A549 (cell line): ENCODE results near the gene IFNL3. TPM values are rescaled to one million over a fixed set of nuclear protein-coding genes. Genes with fewer than 3 reads are reported as not detected.
"Not testable (repeated sequence)": the region's sequence is repeated elsewhere in the genome, so short reads cannot be mapped to it uniquely, and the experiment has no call there.

ENCODE experiments used
- ATAC-seq, 2 experiments: fragments of 200-7000 bp in 1 of 2; fragments of >200 bp in 1 of 2; cut with Nextera tagmentation in 1 of 2; cut with Tn5 transposase in 1 of 2; 3 replicates each; pipeline versions ENCODE4 v1.8.0 to v1.9.1; 2018 to 2020; ENCODE audit warnings: mild to moderate bottlenecking in 1 of 2, moderate library complexity in 1 of 2
- CTCF ChIA-PET: fragments of 300-600 bp; sonication (Branson Sonifier 250); formaldehyde crosslinking; extraction: SDS; loops from one replicate; lab custom pipeline; 2021; ENCODE audit warnings: antibody characterized with exemption, inconsistent platforms; lab: Yijun Ruan, JAX
- POLR2A ChIA-PET: fragments of 350-600 bp; formaldehyde crosslinking; extraction: SDS; loops from one replicate; lab custom pipeline; 2021; ENCODE audit warnings: antibody characterized with exemption, inconsistent platforms; lab: Yijun Ruan, JAX
- DNase-seq, 2 experiments: peaks; one replicate each; pipeline versions ENCODE4 v3.0.0 to v3.0.0-alpha.2; 2011 to 2016; ENCODE audit warnings: low read depth in 1 of 2, low spot score in 1 of 2
- FAIRE-seq: peaks from 2 replicates; lab custom pipeline; 2011; peaks lifted over from hg19 to GRCh38; lab: Jason Lieb, UNC
- H3K27ac ChIP-seq, 2 experiments: fragments of >200 bp; sonication (Bioruptor Twin); formaldehyde crosslinking; 3 replicates each; pipeline ENCODE4 v1.5.1; 2016 to 2017
- H3K4me1 ChIP-seq: fragments of >200 bp; sonication (Bioruptor Twin); formaldehyde crosslinking; 3 replicates; pipeline ENCODE4 v1.6.1; 2016
- H3K4me2 ChIP-seq: fragments of >200 bp; sonication (Bioruptor Twin); formaldehyde crosslinking; 3 replicates; pipeline ENCODE4 v1.6.1; 2016
- H3K4me3 ChIP-seq: fragments of >200 bp; sonication (Bioruptor Twin); formaldehyde crosslinking; 3 replicates; pipeline ENCODE4 v1.5.1; 2016
- H3K9me3 ChIP-seq: fragments of >200 bp; sonication (Bioruptor Twin); formaldehyde crosslinking; 3 replicates; pipeline ENCODE4 v1.6.1; 2016
- CBX2 ChIP-seq: fragments of 200-600 bp; sonication (generic); IDR thresholded peaks from 2 replicates; pipeline ENCODE4 v1.6.1; 2016; ENCODE audit warnings: low read depth, mild to moderate bottlenecking, borderline replicate concordance
- CBX8 ChIP-seq: fragments of 200-600 bp; sonication (generic); IDR thresholded peaks from 2 replicates; pipeline ENCODE4 v1.6.1; 2016
- CHD4 ChIP-seq: fragments of 200-600 bp; sonication (generic); IDR thresholded peaks from 2 replicates; pipeline ENCODE4 v1.6.1; 2016; ENCODE audit warnings: antibody characterized with exemption, mild to moderate bottlenecking, borderline replicate concordance
- ESRRA ChIP-seq: fragments of 150-350 bp; IDR thresholded peaks from 2 replicates; pipeline ENCODE4 v1.6.1; 2014; ENCODE audit warnings: mild to moderate bottlenecking, low read length, borderline replicate concordance
- FOSL2 ChIP-seq, 2 experiments: fragments of 450-650 bp in 1 of 2; fragments of >200 bp in 1 of 2; sonication (Bioruptor Twin) in 1 of 2; formaldehyde crosslinking; IDR thresholded peaks; 2 replicates each; pipeline versions ENCODE4 v1.5.0 to v1.6.1; 2016 to 2020; ENCODE audit warnings: mild to moderate bottlenecking in 1 of 2, moderate library complexity in 1 of 2
- FOXS1 ChIP-seq: fragments of 250-450 bp; sonication (Bioruptor Pico); IDR thresholded peaks from 2 replicates; pipeline ENCODE4 v1.5.0; 2020; ENCODE audit warnings: mild to moderate bottlenecking, moderate library complexity
- HDAC2 ChIP-seq: fragments of 200-600 bp; sonication (generic); IDR thresholded peaks from 2 replicates; pipeline ENCODE4 v1.6.1; 2016
- HOXA7 ChIP-seq: fragments of 250-450 bp; sonication (Bioruptor Pico); IDR thresholded peaks from 2 replicates; pipeline ENCODE4 v1.5.0; 2020; ENCODE audit warnings: mild to moderate bottlenecking, moderate library complexity
- JUN ChIP-seq, 2 experiments: fragments of >200 bp; sonication (Bioruptor Twin); formaldehyde crosslinking; IDR thresholded peaks; 2 replicates in 1 of 2; 3 replicates in 1 of 2; pipeline ENCODE4 v1.6.1; 2016 to 2017
- JUNB ChIP-seq: fragments of >200 bp; sonication (Bioruptor Twin); formaldehyde crosslinking; IDR thresholded peaks from 2 replicates; pipeline ENCODE4 v1.6.1; 2016
- MAZ ChIP-seq: fragments of 150-350 bp; IDR thresholded peaks from 2 replicates; pipeline ENCODE4 v1.6.1; 2014; ENCODE audit warnings: antibody characterized with exemption, low read depth, low read length, borderline replicate concordance
- MYC ChIP-seq: IDR thresholded peaks from 2 replicates; pipeline ENCODE4 v1.6.1; 2012; ENCODE audit warnings: mild to moderate bottlenecking, inconsistent platforms, low read length, improper control_type of control experiment, borderline replicate concordance
- NPAS2 ChIP-seq: fragments of 250-450 bp; sonication (Bioruptor Pico); IDR thresholded peaks from 2 replicates; pipeline ENCODE4 v1.8.0; 2022; ENCODE audit warnings: mild to moderate bottlenecking, moderate library complexity, borderline replicate concordance
- POLR2AphosphoS2 ChIP-seq: conservative IDR thresholded peaks from 2 replicates; pipeline ENCODE4 v1.6.1; 2012; ENCODE audit warnings: low read length, improper control_type of control experiment, inconsistent platforms
- RAD21 ChIP-seq, 2 experiments: fragments of >200 bp in 1 of 2; sonication (Bioruptor Twin) in 1 of 2; formaldehyde crosslinking in 1 of 2; IDR thresholded peaks in 1 of 2; conservative IDR thresholded peaks in 1 of 2; 2 replicates in 1 of 2; 3 replicates in 1 of 2; pipeline ENCODE4 v1.6.1; 2012 to 2018; ENCODE audit warnings: inconsistent platforms in 1 of 2
- RNF2 ChIP-seq: fragments of 200-600 bp; sonication (generic); IDR thresholded peaks from 2 replicates; pipeline ENCODE4 v1.6.1; 2016; ENCODE audit warnings: low read depth, mild to moderate bottlenecking, antibody characterized with exemption, moderate library complexity, borderline replicate concordance
- ZNF302 ChIP-seq: fragments of 250-450 bp; sonication (Bioruptor Pico); IDR thresholded peaks from 2 replicates; pipeline ENCODE4 v1.9.0; 2021; ENCODE audit warnings: inconsistent platforms, mild to moderate bottlenecking, moderate library complexity
- WGBS: methylation state at CpG from one replicate; pipeline ENCODE4 v1.1.6; 2017; ENCODE audit errors: missing lambda C conversion rate; 5-methylcytosine and 5-hydroxymethylcytosine counted together
- polyA plus RNA-seq, 4 experiments: library from polyadenylated mRNA; depleted of rRNA in 3 of 4; stranded (reverse); fragments of >200 nt; fragmentation: RNase III in 1 of 4; extraction: RNeasy Plus Mini Kit Qiagen cat#74134 plus additional on column Dnase treatment in 1 of 4; gene quantifications; 2 replicates in 3 of 4; 3 replicates in 1 of 4; pipeline ENCODE4 v1.2.3, GENCODE V29; 2011 to 2017
- TF ChIP-seq, protein P1 (sequence below): fragments of 250-450 bp; sonication (Bioruptor Pico); IDR thresholded peaks from 2 replicates; pipeline ENCODE4 v1.5.0; 2020; ENCODE audit warnings: low read depth, mild to moderate bottlenecking, moderate library complexity
- TF ChIP-seq, protein P2 (sequence below): fragments of 450-650 bp; IDR thresholded peaks from 2 replicates; pipeline ENCODE4 v1.6.1; 2014; ENCODE audit warnings: antibody characterized with exemption
- TF ChIP-seq, protein P3 (sequence below): fragments of 150-350 bp; IDR thresholded peaks from 2 replicates; pipeline ENCODE4 v1.6.1; 2014; ENCODE audit warnings: low read depth, mild to moderate bottlenecking, low read length

Gene IFNL3
- polyA plus RNA-seq, 2 of the 4 experiments (the other 2 are of a cell fraction) = not detected

DNA sequence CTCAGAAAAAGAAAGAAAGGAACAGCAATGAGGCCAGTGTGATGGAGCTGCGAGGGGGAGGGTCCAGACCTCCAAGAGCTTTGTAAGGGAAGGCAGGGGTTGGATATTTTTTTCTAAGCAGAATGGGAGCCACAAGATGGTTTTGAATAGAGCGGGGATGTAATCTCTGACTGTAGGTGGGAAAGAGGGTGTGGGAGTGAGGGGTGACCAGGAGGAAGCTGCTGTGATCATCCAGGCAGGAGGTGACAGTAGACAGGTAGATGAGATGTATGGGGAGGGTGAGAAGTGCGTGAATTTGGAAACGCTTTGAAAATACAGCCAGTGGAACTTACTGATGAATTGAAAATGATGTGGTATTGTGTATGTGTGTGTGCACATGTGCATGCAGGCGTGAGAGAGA, 30.8 kb upstream of the IFNL3 start:
- H3K9me3 ChIP-seq = no peaks in the 10 kb centered on the region
- CTCF ChIA-PET = interaction anchor here (1.0 to 2.3 kb wide), 7 partner anchors 12 to 223 kb away, joined by 3 to 8 read pairs (median 6); partner anchors contain the start of gene IFNL1
- no peak for ATAC-seq
- no peak overlapping the region for H3K27ac ChIP-seq
- WGBS = 60% methylated on average over 5 of the region's 5 CpGs
- TF ChIP-seq, protein P1, sequence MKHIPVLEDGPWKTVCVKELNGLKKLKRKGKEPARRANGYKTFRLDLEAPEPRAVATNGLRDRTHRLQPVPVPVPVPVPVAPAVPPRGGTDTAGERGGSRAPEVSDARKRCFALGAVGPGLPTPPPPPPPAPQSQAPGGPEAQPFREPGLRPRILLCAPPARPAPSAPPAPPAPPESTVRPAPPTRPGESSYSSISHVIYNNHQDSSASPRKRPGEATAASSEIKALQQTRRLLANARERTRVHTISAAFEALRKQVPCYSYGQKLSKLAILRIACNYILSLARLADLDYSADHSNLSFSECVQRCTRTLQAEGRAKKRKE (CRISPR knock-in tag) = no peak
- TF ChIP-seq MAZ (no peak), RNF2 (no peak), HDAC2 (no peak), CHD4 (no peak), RAD21 (conservative IDR thresholded peaks at IDR 0.05 in 1 of 2, IDR thresholded peaks at IDR 0.05 in 1 of 2) (no peak), CBX2 (no peak), CBX8 (no peak), MYC (no peak), JUN (IDR thresholded peaks at IDR 0.05) (no peak), FOXS1 (CRISPR knock-in tag) (no peak), JUNB (no peak), ESRRA (no peak), POLR2AphosphoS2 (no peak), ZNF302 (no peak)
- TF ChIP-seq, protein P2, sequence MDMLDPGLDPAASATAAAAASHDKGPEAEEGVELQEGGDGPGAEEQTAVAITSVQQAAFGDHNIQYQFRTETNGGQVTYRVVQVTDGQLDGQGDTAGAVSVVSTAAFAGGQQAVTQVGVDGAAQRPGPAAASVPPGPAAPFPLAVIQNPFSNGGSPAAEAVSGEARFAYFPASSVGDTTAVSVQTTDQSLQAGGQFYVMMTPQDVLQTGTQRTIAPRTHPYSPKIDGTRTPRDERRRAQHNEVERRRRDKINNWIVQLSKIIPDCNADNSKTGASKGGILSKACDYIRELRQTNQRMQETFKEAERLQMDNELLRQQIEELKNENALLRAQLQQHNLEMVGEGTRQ = no peak
- TF ChIP-seq, all 56 proteins: peak for 0
- peaks cover 3% of the 10 kb centered on the region; the same call in 1 of the 3 replicates for H3K4me1 ChIP-seq
- POLR2A ChIA-PET = no interaction called here
- no peak overlapping the region for H3K4me3 ChIP-seq
- H3K4me2 ChIP-seq = no peak overlapping the region
- DNase-seq (no peak), FAIRE-seq (no peak)

DNA sequence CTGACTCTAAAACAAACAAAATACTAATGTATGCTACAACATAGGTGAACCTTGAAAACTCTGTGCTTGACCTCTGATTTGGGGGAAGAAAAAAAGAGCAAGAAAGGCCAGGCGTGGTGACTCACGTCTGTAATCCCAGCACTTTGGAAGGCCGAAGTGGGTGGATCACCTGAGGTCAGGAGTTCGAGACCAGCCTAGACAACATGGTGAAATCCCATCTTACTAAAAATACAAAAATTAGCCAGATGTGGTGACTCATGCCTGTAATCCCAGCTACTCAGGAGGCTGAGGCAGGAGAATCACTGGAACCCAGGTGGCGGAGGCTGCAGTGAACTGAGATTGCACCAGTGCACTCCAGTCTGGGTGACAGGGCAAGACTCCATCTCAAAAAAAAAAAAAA, 29.1 kb upstream of the IFNL3 start:
- not testable (repeated sequence) for H3K27ac ChIP-seq; DNase-seq; TF ChIP-seq FOSL2 (IDR thresholded peaks at IDR 0.05)
- peak; percentile 63 for TF ChIP-seq FOSL2 (CRISPR knock-in tag; IDR thresholded peaks at IDR 0.05)

DNA sequence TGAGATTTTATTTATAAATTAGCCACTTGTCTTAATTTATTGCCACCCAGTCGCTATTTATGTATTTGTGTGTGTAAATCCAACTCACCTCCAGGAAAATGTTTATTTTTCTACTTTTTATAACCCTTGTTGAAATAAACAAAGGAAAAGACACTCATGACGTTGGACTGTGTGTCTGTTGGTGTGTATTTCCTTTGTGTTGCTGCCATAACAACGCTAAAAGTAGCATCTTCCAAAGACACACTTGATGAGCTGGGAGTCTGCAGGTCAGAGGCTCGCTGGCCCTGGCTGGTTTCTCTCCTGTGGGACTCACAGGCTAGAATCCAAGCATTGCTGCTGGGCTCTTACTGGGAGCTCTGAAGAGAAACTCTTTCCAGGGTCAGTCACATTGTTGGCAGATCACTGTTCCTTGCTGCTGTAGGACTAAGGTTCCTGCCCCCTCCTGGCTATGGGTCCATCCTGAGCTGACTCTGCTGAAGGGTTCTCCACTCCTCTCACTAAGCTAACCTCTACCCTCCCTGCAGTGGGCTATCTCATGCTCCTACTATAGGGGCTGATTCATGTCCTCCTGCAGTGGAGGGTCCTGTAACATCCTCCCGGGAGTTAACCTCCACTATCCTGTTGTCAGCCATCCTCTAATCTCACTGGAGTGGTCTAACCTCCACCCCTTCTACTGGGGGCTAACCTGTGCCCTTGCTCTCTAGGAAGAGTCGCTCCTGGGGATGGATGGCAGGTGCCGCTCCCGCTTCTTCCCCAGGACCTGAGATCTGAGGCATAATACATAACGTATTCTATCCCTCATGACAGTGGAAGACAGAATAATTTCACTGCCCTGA, 25.4 kb upstream of the IFNL3 start:
- Histone ChIP-seq H3K9me3 (no peaks in the 10 kb centered on the region), H3K4me1 (no peaks in the 10 kb centered on the region), H3K4me2 (no peak overlapping the region), H3K4me3 (no peak overlapping the region), H3K27ac (no peak overlapping the region)
- DNase-seq = peak in 1 of 2 experiments; percentile 41
- no peak for TF ChIP-seq HOXA7
- TF ChIP-seq, protein P3, sequence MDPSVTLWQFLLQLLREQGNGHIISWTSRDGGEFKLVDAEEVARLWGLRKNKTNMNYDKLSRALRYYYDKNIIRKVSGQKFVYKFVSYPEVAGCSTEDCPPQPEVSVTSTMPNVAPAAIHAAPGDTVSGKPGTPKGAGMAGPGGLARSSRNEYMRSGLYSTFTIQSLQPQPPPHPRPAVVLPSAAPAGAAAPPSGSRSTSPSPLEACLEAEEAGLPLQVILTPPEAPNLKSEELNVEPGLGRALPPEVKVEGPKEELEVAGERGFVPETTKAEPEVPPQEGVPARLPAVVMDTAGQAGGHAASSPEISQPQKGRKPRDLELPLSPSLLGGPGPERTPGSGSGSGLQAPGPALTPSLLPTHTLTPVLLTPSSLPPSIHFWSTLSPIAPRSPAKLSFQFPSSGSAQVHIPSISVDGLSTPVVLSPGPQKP = no peak
- TF ChIP-seq NPAS2 (CRISPR knock-in tag) = no peak
- TF ChIP-seq, protein P2 = no peak
- TF ChIP-seq FOSL2 (IDR thresholded peaks at IDR 0.05) = no peak
- TF ChIP-seq FOSL2 (CRISPR knock-in tag; IDR thresholded peaks at IDR 0.05) = no peak
- no peak for TF ChIP-seq RNF2
- peak; percentile 4 to 8; a peak in 2 of 6 replicates for ATAC-seq
- ChIA-PET POLR2A (no interaction called here), CTCF (interaction anchor here (0.9 to 1.4 kb wide), 5 partner anchors 19 to 302 kb away, joined by 3 to 4 read pairs (median 3); no protein-coding TSS in a partner anchor)
- 48% methylated on average over 9 of the region's 9 CpGs for WGBS
- peak; percentile 32 for FAIRE-seq

More for the DNA sequence above, 29.1 kb upstream of the IFNL3 start:
- H3K4me3 ChIP-seq, POLR2A ChIA-PET, H3K4me1 ChIP-seq, H3K4me2 ChIP-seq, FAIRE-seq, ATAC-seq, H3K9me3 ChIP-seq: not testable (repeated sequence)
- WGBS = 56% methylated on average over 5 of the region's 5 CpGs
- CTCF ChIA-PET = interaction anchor here (0.6 to 2.3 kb wide), 12 partner anchors 8 to 1351 kb away, joined by 3 to 8 read pairs (median 4); partner anchors contain the start of gene SYCN

DNA sequence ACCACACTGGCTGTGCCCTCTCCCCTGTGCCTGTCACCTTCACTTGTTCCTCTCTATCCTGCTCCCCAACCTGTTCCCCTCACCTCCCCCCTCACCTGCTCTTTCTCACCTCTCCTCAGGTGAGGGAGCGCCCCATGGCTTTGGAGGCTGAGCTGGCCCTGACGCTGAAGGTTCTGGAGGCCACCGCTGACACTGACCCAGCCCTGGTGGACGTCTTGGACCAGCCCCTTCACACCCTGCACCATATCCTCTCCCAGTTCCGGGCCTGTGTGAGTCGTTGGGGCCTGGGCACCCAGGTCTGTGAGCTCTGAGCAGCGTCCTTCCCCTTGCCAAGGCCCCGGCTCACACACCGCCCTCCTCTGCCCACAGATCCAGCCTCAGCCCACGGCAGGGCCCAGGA, 24.6 kb upstream of the IFNL3 start:
- H3K27ac ChIP-seq, CTCF ChIA-PET, FAIRE-seq, POLR2A ChIA-PET, H3K4me1 ChIP-seq, H3K4me2 ChIP-seq, ATAC-seq, H3K9me3 ChIP-seq, H3K4me3 ChIP-seq, DNase-seq: not testable (repeated sequence)
- WGBS = 54% methylated on average over 10 of the region's 10 CpGs
